ENCODE measurements around the gene CPVL. TPM values are rescaled to one million over a fixed set of nuclear protein-coding genes. Genes with fewer than 3 reads are reported as not detected.

Gene CPVL
- total RNA-seq, 1 donor: 0.36 TPM

GRCh38 chr7:28964056-28964455 lies 182.3 kb downstream of the CPVL start:
- no peak overlapping the region for H2AFZ ChIP-seq (ENCODE audit: low read length)
- no peak for DNase-seq (ENCODE audit: insufficient read length, low spot score, missing footprints)
- H3K27ac ChIP-seq (ENCODE audit: low read depth, low read length): no peak overlapping the region
- no peaks in the 10 kb centered on the region for H4K20me1 ChIP-seq (ENCODE audit: insufficient read depth, low read length)
- no peak overlapping the region for H3K4me2 ChIP-seq (ENCODE audit: insufficient read depth, low read length)
- peaks cover 5% of the 10 kb centered on the region for H3K9me3 ChIP-seq (ENCODE audit: low read depth, low read length)
- H3K79me2 ChIP-seq (ENCODE audit: insufficient read depth, low read length): no peaks in the 10 kb centered on the region
- H3K4me1 ChIP-seq (ENCODE audit: insufficient read depth, low read length): no peaks in the 10 kb centered on the region
- TF ChIP-seq, protein P1, sequence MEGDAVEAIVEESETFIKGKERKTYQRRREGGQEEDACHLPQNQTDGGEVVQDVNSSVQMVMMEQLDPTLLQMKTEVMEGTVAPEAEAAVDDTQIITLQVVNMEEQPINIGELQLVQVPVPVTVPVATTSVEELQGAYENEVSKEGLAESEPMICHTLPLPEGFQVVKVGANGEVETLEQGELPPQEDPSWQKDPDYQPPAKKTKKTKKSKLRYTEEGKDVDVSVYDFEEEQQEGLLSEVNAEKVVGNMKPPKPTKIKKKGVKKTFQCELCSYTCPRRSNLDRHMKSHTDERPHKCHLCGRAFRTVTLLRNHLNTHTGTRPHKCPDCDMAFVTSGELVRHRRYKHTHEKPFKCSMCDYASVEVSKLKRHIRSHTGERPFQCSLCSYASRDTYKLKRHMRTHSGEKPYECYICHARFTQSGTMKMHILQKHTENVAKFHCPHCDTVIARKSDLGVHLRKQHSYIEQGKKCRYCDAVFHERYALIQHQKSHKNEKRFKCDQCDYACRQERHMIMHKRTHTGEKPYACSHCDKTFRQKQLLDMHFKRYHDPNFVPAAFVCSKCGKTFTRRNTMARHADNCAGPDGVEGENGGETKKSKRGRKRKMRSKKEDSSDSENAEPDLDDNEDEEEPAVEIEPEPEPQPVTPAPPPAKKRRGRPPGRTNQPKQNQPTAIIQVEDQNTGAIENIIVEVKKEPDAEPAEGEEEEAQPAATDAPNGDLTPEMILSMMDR (IDR thresholded peaks at IDR 0.05; ENCODE audit: extremely low read depth, low read depth, low read length): no peak
- H3K36me3 ChIP-seq (ENCODE audit: insufficient read depth, low read length): no peaks in the 10 kb centered on the region
- H3K27me3 ChIP-seq (ENCODE audit: insufficient read depth, low read length): peaks cover 33% of the 10 kb centered on the region
- H3K4me3 ChIP-seq (ENCODE audit: insufficient read depth, low read length): no peak overlapping the region

DNA sequence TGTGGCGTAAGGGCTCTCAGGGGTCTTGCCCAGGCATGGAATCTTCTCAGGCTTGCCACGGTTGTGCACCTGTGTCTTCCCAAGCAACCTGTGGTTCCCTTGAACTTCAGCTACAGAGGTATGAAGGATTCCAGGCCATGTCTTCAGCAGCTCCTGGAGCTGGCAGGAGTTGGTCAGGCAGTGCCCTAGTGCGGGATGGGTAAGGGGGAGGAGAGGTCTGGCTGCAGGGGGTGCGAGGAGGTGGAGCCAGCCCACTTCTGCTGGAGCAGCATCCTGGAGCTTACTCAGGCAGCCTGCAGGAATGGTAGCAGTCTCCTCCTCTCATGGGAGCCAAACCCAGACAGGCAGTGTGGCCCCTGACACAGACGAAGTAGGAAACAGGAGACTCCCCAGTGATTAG lies 184.4 kb downstream of the CPVL start:
- H4K20me1 ChIP-seq (ENCODE audit: insufficient read depth, low read length): no peaks in the 10 kb centered on the region
- peaks cover 49% of the 10 kb centered on the region for H3K27me3 ChIP-seq (ENCODE audit: insufficient read depth, low read length)
- no peak overlapping the region for H3K4me2 ChIP-seq (ENCODE audit: insufficient read depth, low read length)
- H3K4me1 ChIP-seq (ENCODE audit: insufficient read depth, low read length): no peaks in the 10 kb centered on the region
- TF ChIP-seq, protein P1 (IDR thresholded peaks at IDR 0.05; ENCODE audit: extremely low read depth, low read depth, low read length): no peak
- H3K4me3 ChIP-seq (ENCODE audit: insufficient read depth, low read length): no peak overlapping the region
- H3K9me3 ChIP-seq (ENCODE audit: low read depth, low read length): peaks cover 1% of the 10 kb centered on the region
- H3K36me3 ChIP-seq (ENCODE audit: insufficient read depth, low read length): no peaks in the 10 kb centered on the region
- H3K79me2 ChIP-seq (ENCODE audit: insufficient read depth, low read length): no peaks in the 10 kb centered on the region
- no peak overlapping the region for H3K27ac ChIP-seq (ENCODE audit: low read depth, low read length)
- H2AFZ ChIP-seq (ENCODE audit: low read length): no peak overlapping the region
- DNase-seq (ENCODE audit: insufficient read length, low spot score, missing footprints): no peak

GRCh38 chr7:28960071-28960840 lies 186.1 kb downstream of the CPVL start:
- Histone ChIP-seq H3K79me2 (ENCODE audit: insufficient read depth, low read length) (no peaks in the 10 kb centered on the region), H3K4me3 (ENCODE audit: insufficient read depth, low read length) (no peak overlapping the region), H3K9me3 (ENCODE audit: low read depth, low read length) (no peaks in the 10 kb centered on the region), H3K27ac (ENCODE audit: low read depth, low read length) (no peak overlapping the region), H3K4me2 (ENCODE audit: insufficient read depth, low read length) (no peak overlapping the region), H3K27me3 (ENCODE audit: insufficient read depth, low read length) (peaks cover 60% of the 10 kb centered on the region), H3K4me1 (ENCODE audit: insufficient read depth, low read length) (peaks cover 9% of the 10 kb centered on the region), H4K20me1 (ENCODE audit: insufficient read depth, low read length) (no peaks in the 10 kb centered on the region), H2AFZ (ENCODE audit: low read length) (no peak overlapping the region), H3K36me3 (ENCODE audit: insufficient read depth, low read length) (no peaks in the 10 kb centered on the region)
- DNase-seq (ENCODE audit: insufficient read length, low spot score, missing footprints): peak; percentile 80
- TF ChIP-seq, protein P1 (IDR thresholded peaks at IDR 0.05; ENCODE audit: extremely low read depth, low read depth, low read length): no peak

- H3K4me3 ChIP-seq (ENCODE audit: insufficient read depth, low read length): no peak overlapping the region
- no peak overlapping the region for H2AFZ ChIP-seq (ENCODE audit: low read length)
- TF ChIP-seq, protein P1 (IDR thresholded peaks at IDR 0.05; ENCODE audit: extremely low read depth, low read depth, low read length): no peak
- H3K4me1 ChIP-seq (ENCODE audit: insufficient read depth, low read length): peaks cover 9% of the 10 kb centered on the region
- no peak for DNase-seq (ENCODE audit: insufficient read length, low spot score, missing footprints)
- H3K27ac ChIP-seq (ENCODE audit: low read depth, low read length): no peak overlapping the region
- H3K79me2 ChIP-seq (ENCODE audit: insufficient read depth, low read length): no peaks in the 10 kb centered on the region
- no peaks in the 10 kb centered on the region for H3K9me3 ChIP-seq (ENCODE audit: low read depth, low read length)
- H3K27me3 ChIP-seq (ENCODE audit: insufficient read depth, low read length): peaks cover 64% of the 10 kb centered on the region
- no peaks in the 10 kb centered on the region for H3K36me3 ChIP-seq (ENCODE audit: insufficient read depth, low read length)
- H3K4me2 ChIP-seq (ENCODE audit: insufficient read depth, low read length): no peak overlapping the region
- no peaks in the 10 kb centered on the region for H4K20me1 ChIP-seq (ENCODE audit: insufficient read depth, low read length)
Observed at GRCh38 chr7:28958980-28959347, 187.4 kb downstream of the CPVL start.

Data from osteoblast (primary cell).